Esophagus muscularis mucosa (tissue), 4 donors: ENCODE results near the gene SH3BGRL2. TPM values are rescaled to one million over a fixed set of nuclear protein-coding genes. Genes with fewer than 3 reads are reported as not detected.
A peak's percentile ranks its signal among the peaks of the same experiment; 100 is the strongest.

Experiments
- DNase-seq: peaks from one replicate; pipeline ENCODE4 v3.0.0-alpha.2; 2017; ENCODE audit errors: extremely low spot score
- H3K27ac ChIP-seq, 4 donors: fragments of 200-600 bp; sonication (generic); replicated peaks in 1 of 4; 1 replicate in 3 of 4; 2 replicates in 1 of 4; pipeline ENCODE4 v1.5.1; 2016 to 2019; ENCODE audit warnings: mild to moderate bottlenecking in 1 of 4
- H3K27me3 ChIP-seq, 4 donors: fragments of 200-600 bp; sonication (generic); one replicate each; pipeline versions ENCODE4 v1.5.1 to v1.6.0; 2016 to 2019
- H3K36me3 ChIP-seq, 4 donors: fragments of 200-600 bp; sonication (generic); one replicate each; pipeline ENCODE4 v1.5.1; 2016 to 2019
- H3K4me1 ChIP-seq, 4 donors: fragments of 200-600 bp; sonication (generic); one replicate each; pipeline ENCODE4 v1.5.1; 2016 to 2019
- H3K4me3 ChIP-seq, 4 donors: fragments of 200-600 bp; sonication (generic); 1 replicate in 2 of 4; 2 replicates in 2 of 4; pipeline ENCODE4 v1.5.1; 2016 to 2019; ENCODE audit warnings: mild to moderate bottlenecking in 4 of 4, moderate library complexity in 1 of 4
- H3K9me3 ChIP-seq, 4 donors: fragments of 200-600 bp; sonication (generic); 1 replicate in 3 of 4; 2 replicates in 1 of 4; pipeline ENCODE4 v1.5.1; 2016 to 2019
- CTCF ChIP-seq, 3 experiments: fragments of 200-600 bp in 2 of 3; fragments of 450-650 bp in 1 of 3; sonication (generic) in 2 of 3; IDR thresholded peaks; one replicate each; pipeline ENCODE4 v1.5.1; 2017 to 2019; ENCODE audit warnings: antibody characterized with exemption in 3 of 3, mild to moderate bottlenecking in 2 of 3, moderate library complexity in 1 of 3
- EP300 ChIP-seq: sonication (generic); formaldehyde crosslinking; IDR thresholded peaks from one replicate; pipeline ENCODE4 v1.6.1; 2017; ENCODE audit warnings: antibody characterized with exemption
- POLR2A ChIP-seq: fragments of 450-650 bp; IDR thresholded peaks from one replicate; pipeline ENCODE4 v1.6.1; 2017; ENCODE audit warnings: antibody characterized with exemption, moderate library complexity, mild to moderate bottlenecking, low read depth
- POLR2AphosphoS5 ChIP-seq, 2 donors: sonication (generic); formaldehyde crosslinking; IDR thresholded peaks; one replicate each; pipeline ENCODE4 v1.6.1; 2017; ENCODE audit warnings: antibody characterized with exemption in 2 of 2
- WGBS: methylation state at CpG from one replicate; pipeline ENCODE4 v1.1.5; 2018; 5-methylcytosine and 5-hydroxymethylcytosine counted together
- intact Hi-C: fragments of 100-400 bp; cut with DNase I; formaldehyde crosslinking; loops from one replicate; pipeline ENCODE4 v1.15.1; 2023
- total RNA-seq, 4 donors: library from RNA; depleted of rRNA; stranded (reverse); fragments of >200 nt; gene quantifications; one replicate each; pipeline versions ENCODE4 v1.1.0 to v1.2.1, GENCODE V29; 2016

SH3BGRL2 gene
- total RNA-seq, 4 donors from 2014 or later, result 22.8 to 34.1 (median 31.6) TPM

GRCh38 chr6:79621579-79621978, 9.6 kb upstream of the SH3BGRL2 start:
- TF ChIP-seq CTCF (IDR thresholded peaks at IDR 0.05), result no peak
- TF ChIP-seq POLR2A, result no peak
- TF ChIP-seq POLR2AphosphoS5 (IDR thresholded peaks at IDR 0.05), result no peak
- no peak for TF ChIP-seq EP300
- no peak for DNase-seq
- no peaks in the 10 kb centered on the region for H3K36me3 ChIP-seq
- no peaks in the 10 kb centered on the region for H3K27me3 ChIP-seq
- no peaks in the 10 kb centered on the region for H3K9me3 ChIP-seq
- intact Hi-C loops, result no loop called here
- 82% methylated on average over 2 of the region's 2 CpGs for WGBS
- no peak overlapping the region for H3K27ac ChIP-seq
- H3K4me1 ChIP-seq, result no peaks in the 10 kb centered on the region
- H3K4me3 ChIP-seq, result no peak overlapping the region

DNA sequence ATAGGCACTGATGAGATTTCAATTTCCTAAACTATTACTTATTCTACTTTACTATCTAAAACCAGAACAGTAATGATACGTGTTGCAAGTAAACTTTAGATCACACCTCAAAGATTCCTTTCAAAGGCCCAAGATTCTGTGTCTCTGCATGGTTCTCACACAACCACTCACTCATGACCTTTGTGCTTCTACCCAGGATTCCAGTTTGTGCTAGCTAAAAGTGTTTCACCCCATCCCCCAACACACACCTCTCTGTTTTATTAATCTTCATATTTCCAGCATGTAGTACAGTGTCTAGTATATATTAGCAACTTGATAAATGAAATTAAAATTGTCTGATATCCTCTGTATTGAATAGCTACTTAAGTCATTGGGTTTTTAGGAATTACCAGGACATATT, 8.8 kb upstream of the SH3BGRL2 start:
- H3K4me1 ChIP-seq, result no peaks in the 10 kb centered on the region
- intact Hi-C loops, result no loop called here
- H3K27me3 ChIP-seq, result no peaks in the 10 kb centered on the region
- no peaks in the 10 kb centered on the region for H3K36me3 ChIP-seq
- H3K9me3 ChIP-seq, result no peaks in the 10 kb centered on the region
- no peak overlapping the region for H3K4me3 ChIP-seq
- DNase-seq, result no peak
- 82% methylated on average over 1 of the region's 1 CpG for WGBS
- TF ChIP-seq EP300, result no peak
- no peak overlapping the region for H3K27ac ChIP-seq

GRCh38 chr6:79623106-79623505, 8.0 kb upstream of the SH3BGRL2 start:
- TF ChIP-seq POLR2A (no peak), EP300 (no peak), POLR2AphosphoS5 (IDR thresholded peaks at IDR 0.05) (no peak), CTCF (IDR thresholded peaks at IDR 0.05) (no peak)
- peak; percentile 42 for DNase-seq
- WGBS, result 98% methylated on average over 5 of the region's 5 CpGs
- no peak overlapping the region for H3K4me3 ChIP-seq
- H3K27ac ChIP-seq, result no peak overlapping the region
- intact Hi-C loops, result no loop called here
- H3K27me3 ChIP-seq, result no peaks in the 10 kb centered on the region
- H3K9me3 ChIP-seq, result no peaks in the 10 kb centered on the region
- H3K4me1 ChIP-seq, result no peaks in the 10 kb centered on the region
- H3K36me3 ChIP-seq, result no peaks in the 10 kb centered on the region

GRCh38 chr6:79625746-79626145, 5.4 kb upstream of the SH3BGRL2 start:
- intact Hi-C loops, result no loop called here
- TF ChIP-seq EP300, result no peak
- TF ChIP-seq CTCF (IDR thresholded peaks at IDR 0.05), result no peak
- TF ChIP-seq POLR2A, result no peak
- TF ChIP-seq POLR2AphosphoS5 (IDR thresholded peaks at IDR 0.05), result no peak

DNA sequence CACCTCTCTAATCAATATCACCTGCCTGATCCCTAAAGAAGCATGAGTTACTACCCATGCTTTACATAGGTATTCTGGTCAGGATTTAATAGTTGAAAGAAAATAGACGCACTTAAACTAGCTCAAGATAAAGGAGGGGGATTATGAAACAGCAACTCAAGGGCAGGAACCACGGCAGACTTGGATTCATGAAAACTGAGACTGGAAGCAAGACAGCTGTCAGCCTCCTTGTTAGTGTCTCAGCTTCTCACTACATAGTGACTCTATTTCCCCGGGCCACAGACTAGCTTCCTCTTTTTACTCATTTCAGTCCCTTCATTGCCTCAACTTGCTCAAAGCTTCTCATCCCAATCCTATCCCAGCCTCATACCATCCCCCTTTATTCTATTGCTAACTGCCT, 4.3 kb upstream of the SH3BGRL2 start:
- Histone ChIP-seq H3K9me3 (no peaks in the 10 kb centered on the region), H3K27me3 (no peaks in the 10 kb centered on the region), H3K27ac (no peak overlapping the region), H3K36me3 (no peaks in the 10 kb centered on the region), H3K4me1 (peaks cover 0 to 11% (median 7%) of the 10 kb centered on the region in 4 donors), H3K4me3 (no peak overlapping the region)
- WGBS, result 75% methylated on average over 3 of the region's 3 CpGs
- DNase-seq, result peak; percentile 45
- TF ChIP-seq CTCF (IDR thresholded peaks at IDR 0.05) (no peak), EP300 (no peak), POLR2A (no peak), POLR2AphosphoS5 (IDR thresholded peaks at IDR 0.05) (no peak)
- intact Hi-C loops, result no loop called here

More at GRCh38 chr6:79625746-79626145, 5.4 kb upstream of the SH3BGRL2 start:
- Histone ChIP-seq H3K4me3 (no peak overlapping the region), H3K9me3 (no peaks in the 10 kb centered on the region), H3K36me3 (no peaks in the 10 kb centered on the region), H3K27ac (no peak overlapping the region), H3K27me3 (no peaks in the 10 kb centered on the region), H3K4me1 (peaks cover 0 to 6% (median 1%) of the 10 kb centered on the region in 4 donors)
- peak; percentile 39 for DNase-seq
